IMR-90 (cell line): ENCODE data around the gene HSPE1. TPM values are rescaled to one million over a fixed set of nuclear protein-coding genes. Genes with fewer than 3 reads are reported as not detected.

Source experiments
- ATAC-seq: fragments of 200-7000 bp; cut with Tn5 transposase; 2 replicates; pipeline ENCODE4 v1.9.1; 2020; ENCODE audit warnings: low read depth, mild to moderate bottlenecking, moderate library complexity
- BruUV-seq: library from RNA; stranded (reverse); fragments of 400-500 nt; replicated peaks from 2 replicates; lab custom pipeline; 2021; lab: Mats Ljungman, UMichigan
- CTCF ChIA-PET: fragments of 300-600 bp; formaldehyde crosslinking; extraction: SDS; loops from one replicate; lab custom pipeline; 2021; ENCODE audit warnings: antibody characterized with exemption; lab: Yijun Ruan, JAX
- POLR2A ChIA-PET: fragments of 300-600 bp; sonication (Branson Sonifier 250); formaldehyde crosslinking; loops from one replicate; lab custom pipeline; 2022; ENCODE audit warnings: antibody characterized with exemption; ENCODE audit not compliant: unreplicated experiment; lab: Charles Lee
- DNase-seq: peaks from one replicate; pipeline ENCODE4 v3.0.0; 2013
- H2AFZ ChIP-seq: replicated peaks from 2 replicates; pipeline ENCODE3; 2013; ENCODE audit warnings: low read length, mild to moderate bottlenecking; ENCODE audit not compliant: poor library complexity
- H2AK5ac ChIP-seq: 2 replicates; pipeline ENCODE4 v1.6.1; 2013; ENCODE audit warnings: low read depth, low read length, inconsistent platforms
- H2AK9ac ChIP-seq: replicated peaks from 2 replicates; pipeline ENCODE3; 2013; ENCODE audit warnings: mild to moderate bottlenecking, low read depth, low read length, moderate library complexity; ENCODE audit not compliant: poor library complexity
- H2BK120ac ChIP-seq: 2 replicates; pipeline ENCODE4 v1.6.1; 2013; ENCODE audit warnings: low read depth, low read length, inconsistent platforms
- H2BK15ac ChIP-seq: 3 replicates; pipeline ENCODE4 v1.6.1; 2013; ENCODE audit warnings: low read depth, low read length, inconsistent platforms
- H2BK20ac ChIP-seq: 2 replicates; pipeline ENCODE4 v1.6.1; 2013; ENCODE audit warnings: low read depth, mild to moderate bottlenecking, inconsistent platforms, low read length, moderate library complexity
- H2BK5ac ChIP-seq: 2 replicates; pipeline ENCODE4 v1.6.1; 2013; ENCODE audit warnings: mild to moderate bottlenecking, low read depth, low read length, inconsistent platforms; ENCODE audit not compliant: poor library complexity, severe bottlenecking
- H3K14ac ChIP-seq: replicated peaks from 2 replicates; pipeline ENCODE4 v1.6.1; 2013; ENCODE audit warnings: low read depth, low read length, inconsistent platforms
- H3K18ac ChIP-seq: 2 replicates; pipeline ENCODE4 v1.6.1; 2013; ENCODE audit warnings: low read depth, low read length, control low read depth
- H3K23ac ChIP-seq: 2 replicates; pipeline ENCODE4 v1.6.1; 2013; ENCODE audit warnings: low read depth, low read length, inconsistent platforms
- H3K27ac ChIP-seq: 2 replicates; pipeline ENCODE4 v1.5.1; 2013; ENCODE audit warnings: mild to moderate bottlenecking, control low read depth, low read length; ENCODE audit not compliant: insufficient read depth
- H3K27me3 ChIP-seq: 2 replicates; pipeline ENCODE4 v1.6.1; 2013; ENCODE audit warnings: low read length; ENCODE audit not compliant: control insufficient read depth, insufficient read depth
- H3K36me3 ChIP-seq: 2 replicates; pipeline ENCODE4 v1.6.1; 2013; ENCODE audit warnings: low read length, mixed read lengths; ENCODE audit not compliant: control insufficient read depth, insufficient read depth
- H3K4ac ChIP-seq: 2 replicates; pipeline ENCODE4 v1.6.1; 2013; ENCODE audit warnings: low read depth, low read length, inconsistent platforms
- H3K4me1 ChIP-seq: 2 replicates; pipeline ENCODE4 v1.6.1; 2013; ENCODE audit warnings: low read length, mixed read lengths; ENCODE audit not compliant: control insufficient read depth, insufficient read depth
- H3K4me2 ChIP-seq: 2 replicates; pipeline ENCODE4 v1.6.1; 2013; ENCODE audit warnings: low read depth, mild to moderate bottlenecking, control low read depth, low read length, moderate library complexity
- H3K4me3 ChIP-seq: 2 replicates; pipeline ENCODE4 v1.5.1; 2013; ENCODE audit warnings: low read depth, mild to moderate bottlenecking, control low read depth, low read length, moderate library complexity; ENCODE audit not compliant: insufficient read depth
- H3K56ac ChIP-seq: 2 replicates; pipeline ENCODE4 v1.6.1; 2013; ENCODE audit warnings: low read length, inconsistent platforms; ENCODE audit not compliant: insufficient read depth; ENCODE audit errors: extremely low read depth
- H3K79me1 ChIP-seq, 2 experiments: 2 replicates each; pipeline ENCODE4 v1.6.1; 2013; ENCODE audit warnings: low read length in 2 of 2, inconsistent platforms in 1 of 2, low read depth in 1 of 2
- H3K9ac ChIP-seq: 2 replicates; pipeline ENCODE4 v1.6.1; 2013; ENCODE audit warnings: low read depth, low read length, control low read depth
- H3K9me1 ChIP-seq: 2 replicates; pipeline ENCODE4 v1.6.1; 2013; ENCODE audit warnings: low read length, inconsistent platforms; ENCODE audit not compliant: insufficient read depth
- H3K9me3 ChIP-seq: 2 replicates; pipeline ENCODE4 v1.6.1; 2013; ENCODE audit warnings: low read length; ENCODE audit not compliant: control insufficient read depth, insufficient read depth
- H4K20me1 ChIP-seq: 2 replicates; pipeline ENCODE4 v1.6.1; 2013; ENCODE audit warnings: low read length, inconsistent platforms; ENCODE audit not compliant: insufficient read depth
- H4K5ac ChIP-seq: 2 replicates; pipeline ENCODE4 v1.6.1; 2013; ENCODE audit warnings: mild to moderate bottlenecking, low read depth, low read length, control low read depth
- H4K8ac ChIP-seq, 2 experiments: 2 replicates each; pipeline ENCODE4 v1.6.1; 2013; ENCODE audit warnings: low read depth in 2 of 2, low read length in 2 of 2, control low read depth in 1 of 2, inconsistent platforms in 1 of 2
- H4K91ac ChIP-seq: 2 replicates; pipeline ENCODE4 v1.6.1; 2013; ENCODE audit warnings: low read depth, low read length, inconsistent platforms; ENCODE audit not compliant: insufficient read depth
- CEBPB ChIP-seq: IDR thresholded peaks from 2 replicates; pipeline ENCODE4 v1.6.1; 2012; ENCODE audit warnings: low read depth, low read length, improper control_type of control experiment
- MAZ ChIP-seq: IDR thresholded peaks from 2 replicates; pipeline ENCODE4 v1.6.1; 2012; ENCODE audit warnings: low read depth, mild to moderate bottlenecking, low read length, improper control_type of control experiment, moderate library complexity, borderline replicate concordance
- WGBS, 2 experiments: methylation state at CpG; one replicate each; pipeline versions ENCODE4 v1.1.5 to v1.1.7; 2013; ENCODE audit warnings: missing lambda C conversion rate in 2 of 2; ENCODE audit not compliant: insufficient read length in 1 of 2; ENCODE audit errors: extremely low coverage in 2 of 2; 5-methylcytosine and 5-hydroxymethylcytosine counted together
- dilution Hi-C: fragments of 300-500 bp; cut with HindIII; formaldehyde crosslinking; loops from one replicate; pipeline ENCODE4 v1.14.3; 2018; ENCODE audit warnings: low sequenced_read_pairs; ENCODE audit not compliant: unreplicated experiment
- in situ Hi-C: fragments of 300-500 bp; cut with MboI; formaldehyde crosslinking; loops from 3 replicates; pipeline ENCODE4 v1.14.3; 2019; ENCODE audit warnings: low sequenced_read_pairs, inconsistent platforms, mixed read lengths
- intact Hi-C: fragments of 100-400 bp; cut with micrococcal nuclease; formaldehyde crosslinking; loops from 2 replicates; pipeline ENCODE4 v1.10.0; 2022
- polyA plus RNA-seq, 3 experiments: library from polyadenylated mRNA; depleted of rRNA; stranded (reverse); fragments of >200 nt; gene quantifications; 2 replicates each; pipeline ENCODE4 v1.2.3, GENCODE V29; 2012; ENCODE audit warnings: low replicate concordance in 1 of 3
- total RNA-seq: library from RNA; depleted of rRNA; stranded (reverse); fragments of >200 nt; gene quantifications from 2 replicates; pipeline ENCODE4 v1.2.3, GENCODE V29; 2012
- TF ChIP-seq, protein P1 (sequence below): conservative IDR thresholded peaks from 2 replicates; pipeline ENCODE4 v1.5.1; 2012; ENCODE audit warnings: mild to moderate bottlenecking, low read depth, low read length, improper control_type of control experiment
- TF ChIP-seq, protein P2 (sequence below): fragments of 150-350 bp; IDR thresholded peaks from 2 replicates; pipeline ENCODE4 v1.6.1; 2016; ENCODE audit warnings: low read depth, mild to moderate bottlenecking, low read length, moderate library complexity, borderline replicate concordance

The HSPE1 gene
- total and polyA plus RNA-seq, 2 of the 4 experiments (the other 2 are of a cell fraction): 13.3 to 93.6 TPM

DNA sequence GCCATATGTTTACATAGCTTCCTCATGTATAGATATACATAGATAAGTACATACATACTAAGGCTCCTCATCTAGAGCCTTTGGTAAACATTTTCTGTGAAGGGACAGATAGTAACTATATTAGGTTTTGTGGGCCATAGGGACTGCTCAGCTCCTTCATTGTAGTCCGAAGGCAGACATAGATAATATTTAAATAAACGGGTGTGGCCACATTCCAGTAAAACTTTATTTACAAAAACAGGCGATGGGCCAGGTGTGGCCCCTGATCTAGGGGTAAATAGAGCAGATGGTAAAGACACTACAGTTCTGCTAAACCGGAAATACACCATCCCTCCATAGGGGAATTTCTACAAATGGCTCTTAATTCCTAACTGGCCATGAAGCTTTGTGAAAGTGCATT, 39.5 kb upstream of the HSPE1 start:
- no TSS peak for BruUV-seq
- dilution Hi-C loops (no loop called here), intact Hi-C loops (no loop called here), in situ Hi-C loops (no loop called here)
- H3K9me1 ChIP-seq: peaks cover 5% of the 10 kb centered on the region; the same call in 1 of the 2 replicates
- H3K36me3 ChIP-seq: peaks cover 23% of the 10 kb centered on the region
- H3K9ac ChIP-seq: no peak overlapping the region
- no peak overlapping the region for H2BK15ac ChIP-seq
- no peak overlapping the region for H3K4me3 ChIP-seq
- no peak for DNase-seq
- H4K8ac ChIP-seq: no peak overlapping the region
- CTCF ChIA-PET: interaction anchor here (0.5 kb wide), 1 partner anchor 9 kb away, joined by 3 read pairs; no protein-coding TSS in a partner anchor
- no CpG with 5 or more reads among the region's 4 CpGs for WGBS, 2 experiments
- no peak overlapping the region for H2AFZ ChIP-seq
- no peak overlapping the region for H2BK120ac ChIP-seq
- no peak overlapping the region for H2AK9ac ChIP-seq
- POLR2A ChIA-PET: no interaction called here
- no peak overlapping the region for H2BK20ac ChIP-seq
- H3K79me1 ChIP-seq: peaks cover 23 to 38% of the 10 kb centered on the region in 2 experiments
- no peak overlapping the region for H3K27ac ChIP-seq
- H4K5ac ChIP-seq: no peak overlapping the region
- H3K23ac ChIP-seq: no peak overlapping the region
- no peak overlapping the region for H4K91ac ChIP-seq
- no peak overlapping the region for H3K14ac ChIP-seq
- H3K56ac ChIP-seq: no peak overlapping the region
- H2BK5ac ChIP-seq: no peak overlapping the region
- no peak for ATAC-seq
- peaks cover 2% of the 10 kb centered on the region; the same call in 1 of the 2 replicates for H3K4me1 ChIP-seq
- no peak overlapping the region for H3K4me2 ChIP-seq
- no peak overlapping the region for H2AK5ac ChIP-seq
- H3K27me3 ChIP-seq: no peaks in the 10 kb centered on the region
- peaks cover 30% of the 10 kb centered on the region for H4K20me1 ChIP-seq
- H3K18ac ChIP-seq: no peak overlapping the region
- no peaks in the 10 kb centered on the region for H3K9me3 ChIP-seq
- TF ChIP-seq CEBPB (no peak), MAZ (no peak)
- TF ChIP-seq, protein P1, sequence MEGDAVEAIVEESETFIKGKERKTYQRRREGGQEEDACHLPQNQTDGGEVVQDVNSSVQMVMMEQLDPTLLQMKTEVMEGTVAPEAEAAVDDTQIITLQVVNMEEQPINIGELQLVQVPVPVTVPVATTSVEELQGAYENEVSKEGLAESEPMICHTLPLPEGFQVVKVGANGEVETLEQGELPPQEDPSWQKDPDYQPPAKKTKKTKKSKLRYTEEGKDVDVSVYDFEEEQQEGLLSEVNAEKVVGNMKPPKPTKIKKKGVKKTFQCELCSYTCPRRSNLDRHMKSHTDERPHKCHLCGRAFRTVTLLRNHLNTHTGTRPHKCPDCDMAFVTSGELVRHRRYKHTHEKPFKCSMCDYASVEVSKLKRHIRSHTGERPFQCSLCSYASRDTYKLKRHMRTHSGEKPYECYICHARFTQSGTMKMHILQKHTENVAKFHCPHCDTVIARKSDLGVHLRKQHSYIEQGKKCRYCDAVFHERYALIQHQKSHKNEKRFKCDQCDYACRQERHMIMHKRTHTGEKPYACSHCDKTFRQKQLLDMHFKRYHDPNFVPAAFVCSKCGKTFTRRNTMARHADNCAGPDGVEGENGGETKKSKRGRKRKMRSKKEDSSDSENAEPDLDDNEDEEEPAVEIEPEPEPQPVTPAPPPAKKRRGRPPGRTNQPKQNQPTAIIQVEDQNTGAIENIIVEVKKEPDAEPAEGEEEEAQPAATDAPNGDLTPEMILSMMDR: no peak
- TF ChIP-seq, protein P2, sequence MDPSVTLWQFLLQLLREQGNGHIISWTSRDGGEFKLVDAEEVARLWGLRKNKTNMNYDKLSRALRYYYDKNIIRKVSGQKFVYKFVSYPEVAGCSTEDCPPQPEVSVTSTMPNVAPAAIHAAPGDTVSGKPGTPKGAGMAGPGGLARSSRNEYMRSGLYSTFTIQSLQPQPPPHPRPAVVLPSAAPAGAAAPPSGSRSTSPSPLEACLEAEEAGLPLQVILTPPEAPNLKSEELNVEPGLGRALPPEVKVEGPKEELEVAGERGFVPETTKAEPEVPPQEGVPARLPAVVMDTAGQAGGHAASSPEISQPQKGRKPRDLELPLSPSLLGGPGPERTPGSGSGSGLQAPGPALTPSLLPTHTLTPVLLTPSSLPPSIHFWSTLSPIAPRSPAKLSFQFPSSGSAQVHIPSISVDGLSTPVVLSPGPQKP: no peak
- H3K4ac ChIP-seq: no peak overlapping the region
